ENCODE data around the gene KCNK15. TPM values are rescaled to one million over a fixed set of nuclear protein-coding genes. Genes with fewer than 3 reads are reported as not detected.

The KCNK15 gene
- total RNA-seq, 1 experiment from 2014 or later: 0.33 TPM

GRCh38 chr20:44772636-44773035, 27.0 kb downstream of the KCNK15 start:
- Histone ChIP-seq H3K9me3 (ENCODE audit: control insufficient read depth, low read depth, low read length) (no peaks in the 10 kb centered on the region), H3K14ac (ENCODE audit: insufficient read depth, low read length) (peak overlapping the region; percentile 41; the same call in 1 of the 2 replicates), H3K4ac (ENCODE audit: low read depth, low read length) (no peak overlapping the region), H3K23ac (ENCODE audit: insufficient read length, low read depth, low read length) (no peak overlapping the region), H4K8ac (replicated peaks; ENCODE audit: insufficient read length, low read depth, low read length) (no peak overlapping the region), H3K56ac (ENCODE audit: insufficient read length, low read depth, low read length) (no peak overlapping the region), H3K4me1 (ENCODE audit: insufficient read depth, low read length) (0 out of 2 replicates have a peak, but pooled peaks cover 2% of the 10 kb centered on the region), H3K4me2 (ENCODE audit: insufficient read depth, insufficient read length, low read length) (no peak overlapping the region), H2AK5ac (ENCODE audit: insufficient read length, low read length) (no peak overlapping the region), H3K79me2 (ENCODE audit: insufficient read depth, low read length) (no peaks in the 10 kb centered on the region), H2BK120ac (ENCODE audit: low read depth, low read length, poor library complexity, severe bottlenecking) (no peak overlapping the region), H2BK5ac (ENCODE audit: insufficient read length, low read length) (no peak overlapping the region), H3K27ac (ENCODE audit: insufficient read length, low read depth, low read length) (no peak overlapping the region), H4K5ac (ENCODE audit: insufficient read length, low read depth, low read length) (no peak overlapping the region), H3K18ac (ENCODE audit: insufficient read length, low read depth, low read length) (no peak overlapping the region), H3K9ac (ENCODE audit: extremely low read depth, insufficient read length, low read length) (no peak overlapping the region), H2BK20ac (ENCODE audit: low read depth, low read length, poor library complexity, severe bottlenecking) (no peak overlapping the region), H3K23me2 (ENCODE audit: insufficient read length, low read depth, low read length, poor library complexity, severe bottlenecking) (no peaks in the 10 kb centered on the region), H3T11ph (ENCODE audit: low read length) (no peak overlapping the region), H2BK15ac (ENCODE audit: low read depth, low read length) (no peak overlapping the region), H4K20me1 (ENCODE audit: control insufficient read depth, insufficient read depth, insufficient read length) (no peaks in the 10 kb centered on the region), H2BK12ac (ENCODE audit: insufficient read length, low read depth, low read length) (no peak overlapping the region), H3K27me3 (ENCODE audit: insufficient read depth, low read length) (no peaks in the 10 kb centered on the region), H3K79me1 (ENCODE audit: insufficient read depth, low read depth, low read length, poor library complexity, severe bottlenecking) (no peaks in the 10 kb centered on the region), H4K91ac (ENCODE audit: insufficient read length, low read depth, low read length) (no peak overlapping the region), H2AFZ (ENCODE audit: low read length) (no peak overlapping the region)
- no peaks in the 10 kb centered on the region for H3K9me3 Mint-ChIP-seq
- peaks cover 5 to 8% of the 10 kb centered on the region in 2 experiments; a peak in 3 of 4 replicates for H3K4me1 Mint-ChIP-seq
- WGBS (ENCODE audit: extremely low coverage, insufficient read length, low lambda C conversion rate): no CpG with 5 or more reads among the region's 8 CpGs
- DNase-seq: no peak
- no peak for TF ChIP-seq CTCF (conservative IDR thresholded peaks at IDR 0.05)
- peaks cover 0 to 7% (median 0%) of the 10 kb centered on the region in 3 experiments; a peak in 2 of 7 replicates for H3K36me3 Mint-ChIP-seq (ENCODE audit: insufficient read depth in 1 of 3, low read depth in 3 of 3)
- peaks cover 1% of the 10 kb centered on the region; the same call in 1 of the 2 replicates for H3K27me3 Mint-ChIP-seq (ENCODE audit: low read depth)
- no peak overlapping the region for H3K27ac Mint-ChIP-seq
- no peak overlapping the region for H3K4me3 Mint-ChIP-seq
